GM19351 (cell line): ENCODE results near the gene ST8SIA4.
"Not testable (repeated sequence)": the region's sequence is repeated elsewhere in the genome, so short reads cannot be mapped to it uniquely, and the experiment has no call there.

Experiments
- ATAC-seq: cut with Tn5 transposase; IDR thresholded peaks from one replicate; pipeline ENCODE4 v1.9.1; 2021; ENCODE audit warnings: mild to moderate bottlenecking, moderate library complexity; ENCODE audit not compliant: unreplicated experiment

The ST8SIA4 gene

GRCh38 chr5:100788417-100788816 lies 114.7 kb downstream of the ST8SIA4 start:
- ATAC-seq, result no peak

GRCh38 chr5:100787648-100788047 lies 115.4 kb downstream of the ST8SIA4 start:
- peak; percentile 78 for ATAC-seq

DNA sequence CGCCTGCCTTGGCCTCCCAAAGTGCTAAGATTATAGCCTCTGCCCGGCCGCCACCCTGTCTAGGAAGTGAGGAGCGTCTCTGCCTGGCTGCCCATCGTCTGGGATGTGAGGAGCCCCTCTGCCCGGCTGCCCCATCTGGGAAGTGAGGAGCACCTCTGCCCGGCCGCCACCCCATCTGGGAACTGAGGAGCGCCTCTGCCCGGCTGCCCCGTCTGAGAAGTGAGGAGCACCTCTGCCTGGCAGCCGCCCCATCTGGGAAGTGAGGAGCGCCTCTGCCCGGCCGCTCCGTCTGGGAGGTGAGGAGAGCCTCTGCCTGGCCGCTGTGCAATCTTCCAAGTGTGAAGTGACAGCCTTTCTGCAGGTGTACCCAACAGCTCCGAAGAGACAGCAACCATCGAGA lies 117.5 kb downstream of the ST8SIA4 start:
- not testable (repeated sequence) for ATAC-seq

DNA sequence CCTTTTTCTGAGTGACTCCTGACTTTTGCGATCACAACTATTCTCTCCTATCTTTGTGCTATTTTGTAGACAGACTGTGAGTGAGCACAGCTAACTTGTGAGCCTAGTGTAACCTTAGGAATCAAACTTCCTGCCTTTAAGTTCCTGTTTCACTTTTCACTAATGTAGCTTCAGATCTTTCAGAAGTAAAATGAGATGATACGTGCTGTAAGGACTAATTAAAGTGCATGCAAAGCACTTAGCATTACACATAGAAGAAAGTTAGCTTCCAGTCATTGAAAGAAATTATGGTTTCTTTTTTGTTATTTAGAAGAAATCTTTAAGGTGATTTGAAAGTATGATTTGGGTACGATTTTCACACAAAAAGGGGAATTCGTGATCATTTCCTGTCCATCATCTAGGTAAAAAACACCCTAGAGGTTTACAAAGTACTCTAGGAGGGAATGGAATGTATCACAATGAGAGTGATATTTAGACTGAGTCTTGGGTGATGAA lies 122.7 kb downstream of the ST8SIA4 start:
- ATAC-seq, result peak; percentile 70

GRCh38 chr5:100779669-100780375 lies 123.3 kb downstream of the ST8SIA4 start:
- ATAC-seq, result peak; percentile 29

GRCh38 chr5:100777680-100778300 lies 125.3 kb downstream of the ST8SIA4 start:
- ATAC-seq, result peak; percentile 75

- ATAC-seq, result no peak
Observed at GRCh38 chr5:100775533-100775855, 127.6 kb downstream of the ST8SIA4 start.

DNA sequence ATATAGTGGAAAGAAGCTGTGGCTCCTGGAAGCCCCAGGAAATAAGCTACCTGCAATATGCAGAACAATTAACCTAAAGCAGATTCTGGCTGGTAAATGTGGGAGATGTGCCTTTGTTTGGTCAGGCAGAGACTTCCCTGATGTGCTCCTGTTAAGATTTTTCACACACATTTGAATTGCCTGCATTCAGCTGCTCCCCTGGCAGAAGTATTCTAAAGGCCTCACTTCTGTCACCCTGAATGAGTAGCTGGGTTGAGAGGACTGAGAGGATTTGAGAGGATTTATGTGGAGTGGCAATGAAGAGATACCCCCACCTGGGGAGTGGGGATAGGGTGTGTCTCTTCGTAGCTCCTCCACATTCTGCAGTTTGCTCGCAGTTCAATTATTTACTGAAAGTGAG lies 130.5 kb downstream of the ST8SIA4 start:
- ATAC-seq, result no peak

DNA sequence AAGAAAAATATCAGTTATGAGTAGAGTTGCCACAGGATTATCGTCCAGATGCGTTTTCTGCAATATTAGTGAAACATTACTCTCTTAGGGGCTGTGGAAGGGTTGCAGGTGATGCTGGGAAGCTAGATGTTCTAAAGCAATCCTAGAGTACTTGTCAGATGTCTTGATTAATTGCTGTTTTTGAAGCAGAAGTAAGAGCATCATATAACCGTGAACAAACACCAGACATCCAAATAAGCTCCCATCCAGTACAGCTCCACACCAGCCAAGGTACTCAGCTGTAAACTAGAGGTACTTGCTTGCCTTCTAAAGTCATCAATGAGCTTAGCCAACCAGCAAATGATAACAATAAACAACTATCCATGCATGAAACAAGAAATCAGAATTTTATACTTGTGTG lies 131.1 kb downstream of the ST8SIA4 start:
- ATAC-seq, result no peak

GRCh38 chr5:100771181-100771580 lies 131.9 kb downstream of the ST8SIA4 start:
- peak; percentile 45 for ATAC-seq

GRCh38 chr5:100768221-100768620 lies 134.9 kb downstream of the ST8SIA4 start:
- no peak for ATAC-seq

DNA sequence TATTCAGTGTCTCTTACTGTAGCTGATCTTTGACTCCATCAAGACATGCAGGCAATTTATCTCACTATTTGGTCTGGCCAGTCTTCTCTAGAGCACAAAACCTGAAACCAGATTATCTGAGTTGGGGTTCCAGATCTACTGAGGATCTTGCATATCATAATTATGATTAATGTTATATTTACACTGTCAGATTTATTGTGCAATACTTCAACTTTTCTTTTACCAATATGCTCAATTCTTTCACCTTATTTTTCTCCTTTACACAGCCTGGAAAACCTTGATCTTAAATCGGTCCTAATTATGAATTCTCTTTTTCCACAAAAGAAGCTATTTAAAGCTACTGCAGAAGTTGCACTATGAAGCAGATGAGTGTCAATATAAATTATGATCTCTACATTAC lies 140.1 kb downstream of the ST8SIA4 start:
- ATAC-seq, result no peak

- ATAC-seq, result no peak
Observed at GRCh38 chr5:100762108-100762507, 141.0 kb downstream of the ST8SIA4 start.

DNA sequence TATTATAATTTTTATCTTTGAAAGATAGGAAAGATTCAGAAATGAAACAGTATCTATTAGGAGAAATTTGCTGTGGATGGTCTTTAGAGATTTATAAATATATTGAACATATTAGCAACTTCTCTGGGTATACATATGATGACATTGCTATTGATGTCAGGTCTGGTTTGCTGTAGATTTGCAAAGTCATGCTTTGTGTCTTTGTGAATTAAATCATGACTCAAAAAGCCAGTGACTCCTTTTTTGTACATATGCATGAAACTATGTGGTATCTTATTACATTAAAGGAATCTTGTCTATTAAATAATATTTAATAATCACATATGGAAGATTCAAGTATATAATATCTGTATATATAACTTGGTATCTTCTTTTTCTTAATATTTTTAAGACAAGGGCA lies 141.9 kb downstream of the ST8SIA4 start:
- ATAC-seq, result no peak

DNA sequence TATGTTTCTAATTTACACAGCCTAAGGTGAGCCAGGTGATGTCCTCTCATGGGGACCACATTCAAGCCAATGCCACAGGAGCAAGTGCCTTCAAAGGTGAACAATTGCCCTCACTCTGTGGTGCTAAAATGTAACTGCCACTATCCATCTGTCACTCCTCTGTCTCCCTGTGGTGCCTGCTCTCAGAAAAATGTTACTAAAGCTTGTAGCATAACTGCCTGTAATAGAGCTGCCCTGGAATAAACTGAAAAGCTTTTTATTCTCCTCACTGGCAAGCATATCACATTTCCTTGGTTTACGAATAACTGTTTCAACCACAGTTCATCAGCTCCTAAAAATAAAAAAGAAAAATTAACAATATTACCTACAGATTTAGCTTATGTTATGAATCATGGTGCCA lies 142.4 kb downstream of the ST8SIA4 start:
- ATAC-seq, result no peak

GRCh38 chr5:100758780-100759179 lies 144.3 kb downstream of the ST8SIA4 start:
- ATAC-seq, result no peak

DNA sequence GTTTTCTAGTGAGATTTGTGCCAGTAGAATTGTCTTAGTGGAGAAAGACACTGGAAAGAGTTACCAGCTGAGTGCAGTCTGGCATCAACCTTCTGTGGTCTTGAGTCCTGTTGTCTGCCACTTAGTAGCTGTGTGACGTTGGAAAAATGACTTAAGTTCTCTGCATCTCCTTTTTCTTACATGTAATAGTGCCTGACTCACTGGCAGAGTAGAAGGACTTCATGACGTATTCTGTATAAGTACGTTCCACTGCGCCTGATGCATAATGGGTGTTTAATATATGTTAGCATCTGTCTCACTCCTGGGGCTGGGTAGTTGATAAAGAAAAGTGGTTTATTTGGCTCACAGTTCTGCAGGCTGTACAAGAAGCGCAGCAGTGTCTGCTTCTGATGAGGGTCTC lies 144.8 kb downstream of the ST8SIA4 start:
- ATAC-seq, result no peak

- ATAC-seq, result no peak
Observed at GRCh38 chr5:100757618-100758017, 145.5 kb downstream of the ST8SIA4 start.
